CD4-positive, alpha-beta T cell treated with Interleukin-15 for 1 hour (primary cell): ENCODE results near the gene BAIAP2L1.

ENCODE experiments used
- DNase-seq: peaks from one replicate; pipeline ENCODE4 v3.0.0-alpha.2; 2020

The BAIAP2L1 gene

GRCh38 chr7:98289333-98289875 is 111.5 kb downstream of the BAIAP2L1 start:
- DNase-seq: no peak

- no peak for DNase-seq
Measured at GRCh38 chr7:98288064-98288823, 112.6 kb downstream of the BAIAP2L1 start.

GRCh38 chr7:98287486-98287959 is 113.4 kb downstream of the BAIAP2L1 start:
- no peak for DNase-seq

GRCh38 chr7:98286701-98287485 is 114.0 kb downstream of the BAIAP2L1 start:
- DNase-seq: no peak

GRCh38 chr7:98286093-98286539 is 114.8 kb downstream of the BAIAP2L1 start:
- peak; percentile 70 for DNase-seq

- DNase-seq: no peak
Measured at GRCh38 chr7:98285157-98286092, 115.5 kb downstream of the BAIAP2L1 start.

- peak; percentile 61 for DNase-seq
Measured at GRCh38 chr7:98284335-98285036, 116.4 kb downstream of the BAIAP2L1 start.

GRCh38 chr7:98283887-98284222 is 117.0 kb downstream of the BAIAP2L1 start:
- DNase-seq: no peak

- DNase-seq: peak; percentile 65
Measured at GRCh38 chr7:98283127-98283886, 117.6 kb downstream of the BAIAP2L1 start.

GRCh38 chr7:98282703-98283102 is 118.2 kb downstream of the BAIAP2L1 start:
- no peak for DNase-seq

- DNase-seq: no peak
Measured at GRCh38 chr7:98281757-98282606, 118.9 kb downstream of the BAIAP2L1 start.

GRCh38 chr7:98280791-98281756 is 119.8 kb downstream of the BAIAP2L1 start, which contains the start of gene BRI3:
Gene BRI3, plus strand, starts transcription at chr7:98281686. Its CDS starts 110 bp downstream, at chr7:98281796.
- DNase-seq: peak; percentile 92

GRCh38 chr7:98280296-98280695 is 120.6 kb downstream of the BAIAP2L1 start:
- DNase-seq: no peak

GRCh38 chr7:98278936-98279335 is 122.0 kb downstream of the BAIAP2L1 start:
- DNase-seq: no peak

GRCh38 chr7:98278408-98278807 is 122.5 kb downstream of the BAIAP2L1 start:
- no peak for DNase-seq

- DNase-seq: no peak
Measured at GRCh38 chr7:98276241-98276761, 124.6 kb downstream of the BAIAP2L1 start.

- DNase-seq: no peak
Measured at GRCh38 chr7:98267303-98267702, 133.6 kb downstream of the BAIAP2L1 start.

- DNase-seq: no peak
Measured at GRCh38 chr7:98266840-98267239, 134.1 kb downstream of the BAIAP2L1 start.
